GM19025 (cell line): ENCODE results near the gene QPRT.
"Not testable (repeated sequence)": the region's sequence is repeated elsewhere in the genome, so short reads cannot be mapped to it uniquely, and the experiment has no call there.

Experiments used
- ATAC-seq: cut with Tn5 transposase; IDR thresholded peaks from one replicate; pipeline ENCODE4 v1.9.1; 2021; ENCODE audit warnings: mild to moderate bottlenecking, low read depth, moderate library complexity; ENCODE audit not compliant: unreplicated experiment

The QPRT gene

DNA sequence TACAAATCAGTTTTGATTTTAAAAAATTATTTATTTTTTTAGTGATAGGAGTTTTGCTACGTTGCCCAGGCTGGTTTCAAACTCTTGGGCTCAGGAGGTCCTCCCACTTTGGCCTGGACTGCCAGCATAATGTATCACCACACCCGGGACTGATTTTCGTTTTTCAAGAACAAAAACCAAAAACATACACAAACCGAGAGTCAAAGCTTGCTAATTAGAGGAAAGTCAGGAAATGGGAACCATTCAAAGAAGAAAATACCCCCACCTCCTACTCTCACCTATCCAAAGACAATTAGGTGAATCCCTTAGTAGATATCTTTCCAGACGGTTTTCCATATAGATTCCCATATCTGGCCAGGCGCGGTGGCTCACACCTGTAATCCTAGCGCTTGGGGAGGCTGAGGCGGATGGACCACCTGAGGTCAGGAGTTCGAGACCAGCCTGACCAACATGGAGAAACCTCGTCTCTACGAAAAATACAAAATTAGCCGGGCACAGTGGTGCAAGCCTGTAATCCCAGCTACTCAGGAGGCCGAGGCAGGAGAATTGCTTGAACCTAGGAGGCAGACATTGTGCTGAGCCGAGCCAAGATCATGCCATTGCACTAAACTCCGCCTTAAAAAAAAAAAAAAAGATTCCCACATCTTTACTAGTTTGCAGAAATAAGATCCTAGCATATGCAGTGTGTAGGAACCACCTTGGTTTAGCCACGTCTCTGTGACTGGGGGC is 16.8 kb upstream of the QPRT start:
- no peak for ATAC-seq

- ATAC-seq, result no peak
Measured at GRCh38 chr16:29662729-29663015, 16.3 kb upstream of the QPRT start.

DNA sequence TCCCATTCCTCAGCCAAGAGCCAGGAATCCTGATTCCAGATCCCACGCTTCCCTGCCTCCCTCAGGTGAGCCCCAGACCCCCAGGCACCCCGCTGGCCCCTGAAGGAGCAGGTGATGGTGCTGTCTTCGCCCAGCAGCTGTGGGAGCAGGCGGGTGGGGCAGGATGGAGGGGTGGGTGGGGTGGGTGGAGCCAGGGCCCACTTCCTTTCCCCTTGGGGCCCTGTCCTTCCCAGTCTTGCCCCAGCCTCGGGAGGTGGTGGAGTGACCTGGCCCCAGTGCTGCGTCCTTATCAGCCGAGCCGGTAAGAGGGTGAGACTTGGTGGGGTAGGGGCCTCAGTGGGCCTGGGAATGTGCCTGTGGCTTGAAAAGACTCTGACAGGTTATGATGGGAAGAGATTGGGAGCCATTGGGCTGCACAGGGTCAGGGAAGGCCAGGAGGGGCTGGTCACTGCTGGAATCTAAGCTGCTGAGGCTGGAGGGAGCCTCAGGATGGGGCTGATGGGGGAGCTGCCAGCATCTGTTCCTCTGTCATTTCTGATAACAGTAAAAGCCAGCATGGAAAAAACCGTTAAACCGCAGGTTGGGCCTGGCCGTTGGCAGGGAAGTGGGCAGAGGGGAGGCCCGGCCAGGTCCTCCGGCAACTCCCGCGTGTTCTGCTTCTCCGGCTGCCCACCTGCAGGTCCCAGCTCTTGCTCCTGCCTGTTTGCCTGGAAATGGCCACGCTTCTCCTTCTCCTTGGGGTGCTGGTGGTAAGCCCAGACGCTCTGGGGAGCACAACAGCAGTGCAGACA is 15.8 kb upstream of the QPRT start, which contains the start of gene SPN:
TSS of gene SPN (plus strand) at position 232 of the 791 bp plus-strand sequence. CDS start at position 714, 482 bp downstream.
- ATAC-seq, result no peak

GRCh38 chr16:29663807-29664090 is 15.2 kb upstream of the QPRT start:
- ATAC-seq, result no peak

- ATAC-seq, result no peak
Measured at GRCh38 chr16:29664091-29664921, 14.7 kb upstream of the QPRT start.

DNA sequence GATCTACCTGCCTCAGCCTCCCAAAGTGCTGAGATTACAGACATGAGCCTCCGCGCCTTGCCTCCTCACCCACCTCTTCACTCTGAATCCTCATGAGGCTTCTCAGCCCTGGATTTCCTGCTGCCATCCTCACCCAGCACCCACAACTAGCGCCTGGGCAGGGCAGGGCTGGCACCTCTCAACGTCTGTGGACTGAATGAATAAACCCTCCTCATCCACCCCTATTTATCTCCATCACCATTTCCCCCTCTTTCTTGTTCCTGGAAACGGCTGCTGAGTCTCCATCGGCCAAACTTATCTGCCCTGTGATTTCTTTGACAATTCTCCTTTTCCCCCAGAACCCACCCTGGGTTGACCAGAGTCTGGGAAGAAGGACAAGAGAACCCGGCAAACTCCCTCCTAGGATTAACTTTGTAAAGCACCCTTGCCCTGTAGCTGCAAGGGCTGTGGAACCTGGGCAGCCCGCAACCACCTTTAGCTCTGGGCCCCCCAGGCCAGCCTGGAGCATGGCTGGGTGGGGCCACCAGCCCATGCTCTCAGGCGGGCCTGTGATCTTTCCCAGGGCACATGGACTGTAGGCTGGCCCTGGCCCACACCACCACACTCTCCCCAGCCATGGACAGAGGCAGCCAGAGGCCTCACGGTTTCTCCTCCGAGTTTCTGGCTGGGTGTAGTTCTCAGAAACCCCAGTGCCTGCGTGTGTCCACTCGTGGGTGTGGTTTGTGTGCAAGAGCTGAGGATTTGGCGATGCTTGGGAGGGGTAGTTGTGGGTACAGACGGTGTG is 13.5 kb upstream of the QPRT start:
- ATAC-seq, result no peak

DNA sequence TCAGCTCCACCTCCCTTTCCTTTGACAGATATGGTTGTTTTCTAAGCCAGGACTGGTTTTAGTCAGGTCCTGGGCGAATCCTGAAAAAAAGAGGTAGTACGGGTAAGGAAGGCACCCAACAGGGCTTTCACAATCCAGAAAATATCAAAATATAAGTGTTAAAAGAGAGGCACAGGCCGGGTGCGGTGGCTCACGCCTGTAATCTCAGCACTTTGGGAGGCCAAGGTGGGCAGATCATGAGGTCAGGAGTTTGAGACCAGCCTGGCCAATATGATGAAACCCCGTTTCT is 11.7 kb upstream of the QPRT start:
- not testable (repeated sequence) for ATAC-seq

GRCh38 chr16:29667755-29668154 is 11.2 kb upstream of the QPRT start:
- no peak for ATAC-seq

GRCh38 chr16:29668267-29668666 is 10.7 kb upstream of the QPRT start:
- no peak for ATAC-seq

DNA sequence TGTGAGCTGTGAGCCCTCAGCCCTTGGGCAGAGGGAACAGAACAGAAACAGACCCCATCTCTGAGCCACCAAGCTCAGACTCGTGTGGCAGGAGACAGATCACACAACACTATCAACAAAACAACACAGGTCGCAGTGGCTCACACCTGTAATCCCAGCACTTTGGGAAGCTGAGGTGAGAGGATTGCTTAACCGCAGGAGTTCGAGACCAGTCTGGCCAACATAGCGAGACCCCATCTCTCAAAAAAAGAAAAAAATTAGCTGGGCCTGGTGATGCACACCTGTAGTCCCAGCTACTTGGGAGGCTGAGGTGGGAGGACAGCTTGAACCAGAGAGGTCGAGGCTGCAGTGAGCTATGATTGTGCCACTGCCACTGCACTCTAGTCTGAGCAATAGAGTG is 5.5 kb upstream of the QPRT start:
- ATAC-seq, result no peak

DNA sequence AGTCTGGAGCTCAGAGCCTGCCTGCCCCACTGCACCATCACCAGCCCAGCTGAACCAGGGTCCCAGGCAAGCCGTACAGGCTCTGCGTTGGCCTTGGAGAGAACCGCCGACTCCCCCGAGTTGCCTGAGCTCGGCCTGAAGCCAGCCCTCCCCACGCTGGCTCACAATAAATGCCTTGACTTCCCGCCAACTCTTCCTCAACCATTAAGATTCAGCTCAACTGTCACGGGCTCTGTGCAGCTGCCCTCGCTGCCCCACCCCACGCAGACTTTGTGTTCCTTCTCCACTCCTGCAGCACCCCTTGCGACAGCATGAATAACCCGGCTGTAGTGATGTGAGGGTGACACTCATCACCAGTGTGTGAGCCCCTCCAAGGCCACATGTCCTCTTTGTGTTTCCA is 4.8 kb upstream of the QPRT start:
- no peak for ATAC-seq

GRCh38 chr16:29675811-29676643 is 3.0 kb upstream of the QPRT start:
- no peak for ATAC-seq

DNA sequence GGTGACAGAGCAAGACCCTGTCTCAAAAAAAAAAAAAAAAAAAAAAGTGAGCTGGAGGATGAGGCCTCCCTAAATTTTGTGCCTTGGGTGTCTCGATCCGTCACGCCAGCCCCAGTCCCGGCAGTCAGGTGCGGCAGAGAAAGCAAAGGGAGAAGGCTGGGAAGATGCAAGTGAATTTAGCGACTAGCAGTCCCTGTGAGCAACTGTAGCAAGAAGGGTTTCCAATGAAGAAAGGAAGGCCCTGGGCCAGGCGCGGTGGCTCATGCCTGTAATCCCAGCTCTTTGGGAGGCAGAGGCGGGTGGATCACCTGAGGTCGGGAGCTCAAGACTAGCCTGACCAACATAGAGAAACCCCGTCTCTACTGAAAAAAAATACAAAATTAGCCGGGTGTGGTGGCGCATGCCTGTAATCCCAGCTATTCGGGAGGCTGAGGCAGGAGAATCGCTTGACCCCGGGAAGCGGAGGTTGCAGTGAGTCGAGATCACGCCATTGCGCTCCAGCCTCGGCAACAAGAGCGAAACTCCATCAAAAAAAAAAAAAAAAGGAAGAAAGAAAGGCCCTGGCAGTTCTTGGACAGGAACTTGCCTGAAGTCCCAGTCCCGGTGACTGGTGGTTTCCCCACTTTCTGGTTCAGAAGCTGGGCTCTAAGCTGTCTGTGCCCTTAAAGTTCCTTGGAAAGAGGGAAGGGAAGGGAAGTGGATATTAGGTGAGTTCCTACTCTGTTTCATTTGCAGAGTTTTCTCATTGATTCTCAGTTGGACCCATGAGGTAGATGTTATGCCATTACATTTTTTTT is 1.8 kb upstream of the QPRT start:
- ATAC-seq, result no peak

GRCh38 chr16:29680180-29680598 is 1.2 kb downstream of the QPRT start:
- ATAC-seq, result no peak

DNA sequence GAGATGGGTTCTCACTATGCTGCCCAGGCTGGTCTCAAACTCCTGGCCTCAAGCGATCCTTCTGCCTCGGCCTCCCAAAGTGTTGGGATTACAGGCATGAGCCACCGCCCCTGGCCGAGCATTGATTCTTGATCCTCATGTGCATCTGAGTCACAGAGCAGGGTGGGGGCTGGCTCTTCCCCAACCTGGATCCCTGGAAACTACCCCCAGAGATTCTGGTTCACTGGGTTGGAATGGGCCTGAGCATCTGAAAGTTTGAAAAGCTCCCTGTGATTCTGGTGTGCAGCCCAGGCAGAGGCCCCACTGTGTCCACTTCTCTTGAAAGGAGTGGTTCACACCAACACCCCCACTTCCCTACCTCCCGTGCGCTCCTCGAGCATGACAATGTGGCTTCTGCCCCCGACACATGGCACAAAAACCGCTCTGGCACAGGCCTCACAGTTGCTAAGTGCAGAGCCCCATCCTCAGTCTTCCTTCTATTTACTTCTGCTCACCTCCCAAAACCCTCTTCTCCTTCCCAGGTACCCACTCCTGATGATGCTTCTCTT is 4.6 kb downstream of the QPRT start:
- ATAC-seq, result no peak

DNA sequence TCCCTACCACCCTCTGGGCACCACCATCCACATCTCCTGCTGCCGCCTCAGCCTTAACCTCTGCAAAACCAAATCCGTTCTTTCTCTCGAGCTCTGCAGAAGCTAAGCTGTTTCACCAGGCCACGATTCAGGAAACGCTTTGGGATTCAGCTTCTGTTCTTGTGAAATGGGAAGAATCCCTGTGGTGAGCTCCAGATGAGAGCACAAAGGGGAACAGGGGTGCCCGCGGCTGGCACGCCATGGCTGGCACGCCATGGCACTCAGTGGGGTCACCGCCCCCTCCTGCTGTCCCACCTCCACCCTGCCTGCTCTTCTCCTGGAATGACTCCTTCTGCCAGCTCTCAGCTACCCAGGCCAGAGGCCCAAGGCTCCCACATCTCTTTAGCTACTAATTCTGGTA is 5.7 kb downstream of the QPRT start:
- no peak for ATAC-seq

- ATAC-seq, result no peak
Measured at GRCh38 chr16:29686740-29687332, 7.9 kb downstream of the QPRT start.

GRCh38 chr16:29687755-29688154 is 8.8 kb downstream of the QPRT start:
- ATAC-seq, result no peak

DNA sequence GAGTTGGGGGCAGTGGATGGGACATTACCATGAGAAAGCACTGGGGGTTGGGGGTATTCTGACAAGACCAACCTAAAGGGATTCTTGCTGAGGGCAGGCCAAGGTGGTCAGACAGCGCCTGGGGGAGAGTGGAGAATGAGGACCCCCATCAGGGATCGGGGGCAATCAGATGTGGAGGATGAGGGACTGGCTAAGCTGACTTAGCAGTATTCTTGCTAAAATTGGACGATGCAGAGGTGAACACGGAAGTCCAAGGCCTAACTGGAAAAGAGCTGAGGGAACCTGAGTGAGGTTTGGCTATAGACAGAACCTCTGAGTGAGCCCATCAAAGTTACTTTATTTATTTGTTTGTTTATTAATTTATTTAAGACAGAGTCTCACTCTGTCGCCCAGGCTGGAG is 9.2 kb downstream of the QPRT start:
- ATAC-seq, result no peak
